Measurements from ENCODE around the gene BCL7B.

DNA sequence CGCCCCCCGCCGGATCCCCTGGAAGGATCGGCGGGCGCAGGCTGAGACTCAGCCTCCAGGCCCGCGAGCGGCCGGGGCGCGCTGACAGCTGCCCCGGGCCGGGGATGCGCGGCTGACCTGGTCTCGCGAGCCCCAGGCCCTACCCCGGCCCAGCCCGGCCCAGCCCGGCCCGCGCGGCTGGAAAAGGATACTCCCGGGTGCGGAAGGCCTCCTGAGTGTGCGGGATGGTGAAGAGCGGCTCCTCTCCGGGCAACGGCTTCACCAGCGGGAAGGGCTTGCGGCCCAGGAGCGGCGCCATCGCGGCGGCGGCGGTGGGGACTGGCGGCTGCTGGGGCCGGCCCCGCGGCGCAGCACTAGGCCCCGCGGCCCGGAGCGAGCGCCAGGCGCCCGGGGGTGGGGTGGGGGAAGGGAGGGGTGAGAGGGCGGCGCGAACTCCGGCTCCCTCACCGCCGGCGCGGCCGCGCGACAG, 35.8 kb downstream of the BCL7B start:
- TF ChIP-seq POLR2A (IDR thresholded peaks at IDR 0.05; ENCODE audit: low read depth) (no peak), POLR2AphosphoS5 (IDR thresholded peaks at IDR 0.05) (no peak)
